MCF 10A (cell line): Measurements from ENCODE around the gene MAPK9. TPM values are rescaled to one million over a fixed set of nuclear protein-coding genes. Genes with fewer than 3 reads are reported as not detected.

ENCODE experiments used
- BruUV-seq: library from RNA; stranded (reverse); fragments of 400-500 nt; replicated peaks from 2 replicates; lab custom pipeline; 2021; lab: Mats Ljungman, UMichigan
- CTCF ChIA-PET: fragments of 300-600 bp; sonication (Branson Sonifier 250); formaldehyde crosslinking; extraction: SDS; loops from one replicate; lab custom pipeline; 2021; ENCODE audit warnings: antibody characterized with exemption, inconsistent platforms; lab: Yijun Ruan, JAX
- POLR2A ChIA-PET: fragments of 300-600, 350-650 bp; sonication (Branson Sonifier 250); formaldehyde crosslinking; extraction: SDS; loops from one replicate; lab custom pipeline; 2020; ENCODE audit warnings: antibody characterized with exemption, inconsistent platforms; lab: Yijun Ruan, JAX
- DNase-seq: peaks from one replicate; pipeline ENCODE4 v3.0.0-alpha.2; 2018; ENCODE audit not compliant: unreplicated experiment
- H3K27ac Mint-ChIP-seq: one replicate; pipeline ENCODE4 v1.8.0; 2022; ENCODE audit warnings: mild to moderate bottlenecking, low read depth, mixed read lengths; ENCODE audit not compliant: unreplicated experiment
- H3K27me3 Mint-ChIP-seq: one replicate; pipeline ENCODE4 v1.8.0; 2022; ENCODE audit warnings: mixed read lengths; ENCODE audit not compliant: insufficient read depth, unreplicated experiment
- H3K36me3 Mint-ChIP-seq: one replicate; pipeline ENCODE4 v1.8.0; 2022; ENCODE audit warnings: mild to moderate bottlenecking, moderate library complexity, mixed read lengths; ENCODE audit not compliant: insufficient read depth, unreplicated experiment
- H3K4me1 Mint-ChIP-seq: one replicate; pipeline ENCODE4 v1.8.0; 2022; ENCODE audit warnings: mixed read lengths; ENCODE audit not compliant: insufficient read depth, unreplicated experiment
- H3K4me3 Mint-ChIP-seq: one replicate; pipeline ENCODE4 v1.8.0; 2022; ENCODE audit warnings: mild to moderate bottlenecking, moderate library complexity, mixed read lengths; ENCODE audit not compliant: unreplicated experiment
- H3K9me3 Mint-ChIP-seq: one replicate; pipeline ENCODE4 v1.8.0; 2022; ENCODE audit warnings: mixed read lengths; ENCODE audit not compliant: unreplicated experiment
- CTCF ChIP-seq: fragments of 200-600 bp; IDR thresholded peaks from one replicate; pipeline ENCODE4 v1.8.0; 2022; ENCODE audit warnings: antibody characterized with exemption, mild to moderate bottlenecking; ENCODE audit not compliant: unreplicated experiment
- intact Hi-C: fragments of 100-400 bp; cut with micrococcal nuclease; formaldehyde crosslinking; loops from 2 replicates; pipeline ENCODE4 v1.14.1; 2022
- total RNA-seq: library from RNA; stranded (reverse); gene quantifications from 2 replicates; pipeline ENCODE4 v1.2.3, GENCODE V29; 2022

MAPK9 gene
- total RNA-seq, 1 experiment from 2014 or later, result 64.0 TPM

GRCh38 chr5:180330810-180331646 lies 39.1 kb upstream of the MAPK9 start:
- Mint-ChIP-seq H3K36me3 (peaks cover 10% of the 10 kb centered on the region), H3K27ac (peak overlapping the region; percentile 3), H3K4me1 (peaks cover 34% of the 10 kb centered on the region), H3K27me3 (no peaks in the 10 kb centered on the region), H3K9me3 (no peaks in the 10 kb centered on the region), H3K4me3 (peak overlapping the region; percentile 46)
- no TSS peak for BruUV-seq
- intact Hi-C loops, result loop anchor here (1.0 kb wide), 2 partner anchors 22 to 136 kb away; partner anchors contain the start of gene GFPT2
- no peak for TF ChIP-seq CTCF
- ChIA-PET POLR2A (interaction anchor here (0.5 to 2.2 kb wide), 15 partner anchors 8 to 773 kb away, joined by 3 to 15 read pairs (median 4); partner anchors contain the start of gene GFPT2), CTCF (interaction anchor here (0.6 to 11.3 kb wide), 14 partner anchors 12 to 275 kb away, joined by 3 to 167 read pairs (median 4); partner anchors contain the start of gene MAPK9)
- DNase-seq, result peak; percentile 100

GRCh38 chr5:180330270-180330648 lies 38.4 kb upstream of the MAPK9 start:
- Mint-ChIP-seq H3K27ac (peak overlapping the region; percentile 3), H3K4me1 (peaks cover 34% of the 10 kb centered on the region), H3K36me3 (peaks cover 10% of the 10 kb centered on the region), H3K4me3 (peak overlapping the region; percentile 46), H3K9me3 (no peaks in the 10 kb centered on the region), H3K27me3 (no peaks in the 10 kb centered on the region)
- intact Hi-C loops, result loop anchor here (1.0 kb wide), 2 partner anchors 23 to 137 kb away; partner anchors contain the start of gene GFPT2
- no peak for TF ChIP-seq CTCF
- BruUV-seq, result TSS peak; percentile 78
- ChIA-PET POLR2A (interaction anchor here (0.7 to 2.2 kb wide), 11 partner anchors 8 to 417 kb away, joined by 3 to 15 read pairs (median 6); no protein-coding TSS in a partner anchor), CTCF (interaction anchor here (0.6 to 11.3 kb wide), 7 partner anchors 11 to 139 kb away, joined by 3 to 167 read pairs (median 30); partner anchors contain the start of gene MAPK9)
- no peak for DNase-seq

GRCh38 chr5:180329606-180330269 lies 37.9 kb upstream of the MAPK9 start:
- BruUV-seq, result no TSS peak
- H3K4me1 Mint-ChIP-seq, result peaks cover 36% of the 10 kb centered on the region
- H3K9me3 Mint-ChIP-seq, result no peaks in the 10 kb centered on the region
- peak overlapping the region; percentile 3 for H3K27ac Mint-ChIP-seq
- peak overlapping the region; percentile 46 for H3K4me3 Mint-ChIP-seq
- peaks cover 10% of the 10 kb centered on the region for H3K36me3 Mint-ChIP-seq
- TF ChIP-seq CTCF, result no peak
- CTCF ChIA-PET, result interaction anchor here (0.7 to 11.3 kb wide), 28 partner anchors 10 to 428 kb away, joined by 3 to 167 read pairs (median 7); partner anchors contain the start of gene MAPK9
- DNase-seq, result no peak
- intact Hi-C loops, result loop anchor here (1.0 to 2.0 kb wide), 3 partner anchors 24 to 389 kb away; partner anchors contain the start of gene GFPT2
- POLR2A ChIA-PET, result interaction anchor here (0.7 to 2.2 kb wide), 7 partner anchors 37 to 416 kb away, joined by 4 to 15 read pairs (median 9); no protein-coding TSS in a partner anchor
- H3K27me3 Mint-ChIP-seq, result no peaks in the 10 kb centered on the region
